Testis (tissue), 2 donors: ENCODE results near the gene ENTPD2.

Experiments
- POLR2A ChIP-seq: fragments of 450-650 bp; IDR thresholded peaks from one replicate; pipeline ENCODE4 v1.6.1; 2017; ENCODE audit warnings: antibody characterized with exemption, mild to moderate bottlenecking, moderate library complexity
- TF ChIP-seq, protein P1 (sequence below), 3 experiments: fragments of 450-650 bp in 2 of 3; fragments of 200-600 bp in 1 of 3; sonication (generic) in 1 of 3; IDR thresholded peaks; one replicate each; pipeline ENCODE4 v1.5.1; 2016 to 2019; ENCODE audit warnings: antibody characterized with exemption in 3 of 3, mild to moderate bottlenecking in 2 of 3, moderate library complexity in 1 of 3

DNA sequence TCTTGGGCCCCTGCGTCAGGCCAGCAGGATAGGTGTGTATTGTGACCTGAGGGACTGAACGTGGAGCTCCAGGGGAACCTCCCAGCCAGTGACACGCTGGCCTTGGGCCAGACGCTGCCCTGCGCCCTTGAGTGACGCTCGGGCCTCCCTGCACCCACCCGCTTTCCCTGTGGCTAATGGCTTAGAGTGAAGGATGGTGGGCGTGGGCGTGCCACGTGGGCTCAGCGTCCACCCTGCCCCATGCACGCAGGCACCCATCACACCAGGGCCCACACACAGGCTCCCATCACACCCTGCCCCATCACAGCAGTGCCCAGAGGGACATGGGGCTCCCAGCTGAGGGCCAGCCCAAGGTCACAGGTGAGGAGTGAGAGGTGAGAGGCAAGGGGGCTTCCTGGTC, 16.8 kb downstream of the ENTPD2 start:
- TF ChIP-seq, protein P1, sequence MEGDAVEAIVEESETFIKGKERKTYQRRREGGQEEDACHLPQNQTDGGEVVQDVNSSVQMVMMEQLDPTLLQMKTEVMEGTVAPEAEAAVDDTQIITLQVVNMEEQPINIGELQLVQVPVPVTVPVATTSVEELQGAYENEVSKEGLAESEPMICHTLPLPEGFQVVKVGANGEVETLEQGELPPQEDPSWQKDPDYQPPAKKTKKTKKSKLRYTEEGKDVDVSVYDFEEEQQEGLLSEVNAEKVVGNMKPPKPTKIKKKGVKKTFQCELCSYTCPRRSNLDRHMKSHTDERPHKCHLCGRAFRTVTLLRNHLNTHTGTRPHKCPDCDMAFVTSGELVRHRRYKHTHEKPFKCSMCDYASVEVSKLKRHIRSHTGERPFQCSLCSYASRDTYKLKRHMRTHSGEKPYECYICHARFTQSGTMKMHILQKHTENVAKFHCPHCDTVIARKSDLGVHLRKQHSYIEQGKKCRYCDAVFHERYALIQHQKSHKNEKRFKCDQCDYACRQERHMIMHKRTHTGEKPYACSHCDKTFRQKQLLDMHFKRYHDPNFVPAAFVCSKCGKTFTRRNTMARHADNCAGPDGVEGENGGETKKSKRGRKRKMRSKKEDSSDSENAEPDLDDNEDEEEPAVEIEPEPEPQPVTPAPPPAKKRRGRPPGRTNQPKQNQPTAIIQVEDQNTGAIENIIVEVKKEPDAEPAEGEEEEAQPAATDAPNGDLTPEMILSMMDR (IDR thresholded peaks at IDR 0.05): no peak
- TF ChIP-seq POLR2A: no peak
